ENCODE results near the gene MYLIP.

- TF ChIP-seq GATA2 (IDR thresholded peaks at IDR 0.05; ENCODE audit: low read depth, low read length) (no peak), GATA3 (IDR thresholded peaks at IDR 0.05; ENCODE audit: low read depth, low read length) (no peak)
Measured at GRCh38 chr6:16135066-16135465, 6.2 kb downstream of the MYLIP start.

Data from SH-SY5Y (cell line).